ENCODE data around the gene PYDC1. TPM values are rescaled to one million over a fixed set of nuclear protein-coding genes. Genes with fewer than 3 reads are reported as not detected.

Gene PYDC1
- total RNA-seq, result not detected

GRCh38 chr16:31216422-31217135, at the start of gene PYDC1:
PYDC1 (minus strand) TSS chr16:31217135; CDS start chr16:31217028, 107 bp downstream.
- H3K4me1 ChIP-seq, result peaks cover 11% of the 10 kb centered on the region
- H3K27me3 ChIP-seq, result peaks cover 32% of the 10 kb centered on the region
- H3K4me3 ChIP-seq, result peak within 1 kb of the TSS; percentile 44
- no peaks in the 10 kb centered on the region for H3K9me3 ChIP-seq
- no peaks in the 10 kb centered on the region for H3K36me3 ChIP-seq
- no peak within 1 kb of the TSS for H3K9ac ChIP-seq (ENCODE audit: low read depth in 2 of 2, low read length in 2 of 2)
- DNase-seq, result no peak
- no peak for TF ChIP-seq CTCF (IDR thresholded peaks at IDR 0.05)
- no peak within 1 kb of the TSS for H3K27ac ChIP-seq
- intact Hi-C loops (cut with DNase I), result no loop called here

GRCh38 chr16:31265329-31266245, 48.7 kb upstream of the PYDC1 start:
- Histone ChIP-seq H3K9me3 (no peaks in the 10 kb centered on the region), H3K4me1 (no peaks in the 10 kb centered on the region), H3K27ac (no peak overlapping the region), H3K36me3 (no peaks in the 10 kb centered on the region), H3K27me3 (no peaks in the 10 kb centered on the region), H3K4me3 (no peak overlapping the region), H3K9ac (ENCODE audit: low read depth in 2 of 2, low read length in 2 of 2) (no peak overlapping the region)
- DNase-seq, result no peak
- TF ChIP-seq CTCF (IDR thresholded peaks at IDR 0.05), result no peak
- intact Hi-C loops (cut with DNase I), result no loop called here

- no peaks in the 10 kb centered on the region for H3K4me1 ChIP-seq
- H3K36me3 ChIP-seq, result no peaks in the 10 kb centered on the region
- intact Hi-C loops (cut with DNase I), result no loop called here
- H3K4me3 ChIP-seq, result no peak overlapping the region
- H3K27ac ChIP-seq, result no peak overlapping the region
- no peak for TF ChIP-seq CTCF (IDR thresholded peaks at IDR 0.05)
- H3K9ac ChIP-seq (ENCODE audit: low read depth in 2 of 2, low read length in 2 of 2), result no peak overlapping the region
- no peaks in the 10 kb centered on the region for H3K9me3 ChIP-seq
- DNase-seq, result no peak
- H3K27me3 ChIP-seq, result no peaks in the 10 kb centered on the region
Observed at GRCh38 chr16:31262084-31262483, 45.1 kb upstream of the PYDC1 start.

- TF ChIP-seq CTCF (IDR thresholded peaks at IDR 0.05), result no peak
- DNase-seq, result no peak
- H3K27ac ChIP-seq, result no peak overlapping the region
Observed at GRCh38 chr16:31260136-31260931, 43.4 kb upstream of the PYDC1 start.

GRCh38 chr16:31258366-31258765, 41.4 kb upstream of the PYDC1 start:
- no peaks in the 10 kb centered on the region for H3K36me3 ChIP-seq
- TF ChIP-seq CTCF (IDR thresholded peaks at IDR 0.05), result no peak
- no peaks in the 10 kb centered on the region for H3K9me3 ChIP-seq
- H3K4me3 ChIP-seq, result no peak overlapping the region
- intact Hi-C loops (cut with DNase I), result no loop called here
- no peak for DNase-seq
- H3K27me3 ChIP-seq, result no peaks in the 10 kb centered on the region
- H3K4me1 ChIP-seq, result no peaks in the 10 kb centered on the region
- H3K27ac ChIP-seq, result no peak overlapping the region
- no peak overlapping the region for H3K9ac ChIP-seq (ENCODE audit: low read depth in 2 of 2, low read length in 2 of 2)

More at GRCh38 chr16:31260136-31260931, 43.4 kb upstream of the PYDC1 start:
- H3K4me1 ChIP-seq, result no peaks in the 10 kb centered on the region
- H3K36me3 ChIP-seq, result no peaks in the 10 kb centered on the region
- no peaks in the 10 kb centered on the region for H3K27me3 ChIP-seq
- H3K9me3 ChIP-seq, result no peaks in the 10 kb centered on the region
- H3K4me3 ChIP-seq, result peak overlapping the region; percentile 21
- intact Hi-C loops (cut with DNase I), result no loop called here
- H3K9ac ChIP-seq (ENCODE audit: low read depth in 2 of 2, low read length in 2 of 2), result no peak overlapping the region
